Parathyroid adenoma (tissue), 2 donors: Measurements from ENCODE around the gene CLDN16.

Experiments used
- H2AFZ ChIP-seq: fragments of 300-600 bp; sonication (generic); one replicate; pipeline ENCODE4 v1.7.0; 2017; ENCODE audit warnings: antibody characterized with exemption, mild to moderate bottlenecking
- H3K27ac ChIP-seq: fragments of 300-600 bp; sonication (generic); one replicate; pipeline ENCODE4 v1.7.0; 2017
- H3K27me3 ChIP-seq: fragments of 300-600 bp; sonication (generic); one replicate; pipeline ENCODE4 v1.7.0; 2017; ENCODE audit warnings: low read length; ENCODE audit not compliant: control insufficient read depth, insufficient read depth
- H3K36me3 ChIP-seq: fragments of 300-600 bp; sonication (generic); one replicate; pipeline ENCODE4 v1.7.0; 2017; ENCODE audit warnings: low read length; ENCODE audit not compliant: control insufficient read depth, insufficient read depth
- H3K4me1 ChIP-seq: fragments of 300-600 bp; sonication (generic); one replicate; pipeline ENCODE4 v1.7.0; 2017; ENCODE audit warnings: control low read depth
- H3K4me2 ChIP-seq: fragments of 300-600 bp; sonication (generic); one replicate; pipeline ENCODE4 v1.7.0; 2017; ENCODE audit warnings: low read length
- H3K4me3 ChIP-seq: fragments of 300-600 bp; sonication (generic); one replicate; pipeline ENCODE4 v1.7.0; 2017; ENCODE audit warnings: low read depth, low read length
- H3K79me2 ChIP-seq: fragments of 300-600 bp; sonication (generic); one replicate; pipeline ENCODE4 v1.7.0; 2017; ENCODE audit warnings: control low read depth
- H3K9ac ChIP-seq: fragments of 300-600 bp; sonication (generic); one replicate; pipeline ENCODE4 v1.7.0; 2017; ENCODE audit warnings: mild to moderate bottlenecking
- H3K9me3 ChIP-seq: fragments of 300-600 bp; sonication (generic); one replicate; pipeline ENCODE4 v1.7.0; 2017; ENCODE audit warnings: low read length; ENCODE audit not compliant: control insufficient read depth
- TF ChIP-seq, protein P1 (sequence below): fragments of 300-600 bp; sonication (generic); IDR thresholded peaks from one replicate; pipeline ENCODE4 v1.7.0; 2017; ENCODE audit warnings: antibody characterized with exemption, mild to moderate bottlenecking
- donor health status: primary hyperparathyroidism.

CLDN16 gene

DNA sequence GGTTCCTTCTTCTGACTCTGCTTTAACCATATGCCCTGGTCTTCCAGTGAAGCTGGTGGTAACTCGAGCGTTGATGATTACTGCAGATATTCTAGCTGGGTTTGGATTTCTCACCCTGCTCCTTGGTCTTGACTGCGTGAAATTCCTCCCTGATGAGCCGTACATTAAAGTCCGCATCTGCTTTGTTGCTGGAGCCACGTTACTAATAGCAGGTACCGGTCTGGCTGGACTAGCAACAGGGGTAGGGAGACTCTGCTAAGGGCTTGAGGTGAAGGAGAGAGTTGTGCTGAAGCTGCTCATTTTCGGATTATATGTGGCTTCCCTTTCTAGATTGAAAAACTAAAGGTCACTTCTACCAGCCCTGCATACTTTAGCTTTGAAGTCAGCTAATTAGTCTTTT is 16.8 kb downstream of the CLDN16 start:
- H3K9me3 ChIP-seq: no peaks in the 10 kb centered on the region

DNA sequence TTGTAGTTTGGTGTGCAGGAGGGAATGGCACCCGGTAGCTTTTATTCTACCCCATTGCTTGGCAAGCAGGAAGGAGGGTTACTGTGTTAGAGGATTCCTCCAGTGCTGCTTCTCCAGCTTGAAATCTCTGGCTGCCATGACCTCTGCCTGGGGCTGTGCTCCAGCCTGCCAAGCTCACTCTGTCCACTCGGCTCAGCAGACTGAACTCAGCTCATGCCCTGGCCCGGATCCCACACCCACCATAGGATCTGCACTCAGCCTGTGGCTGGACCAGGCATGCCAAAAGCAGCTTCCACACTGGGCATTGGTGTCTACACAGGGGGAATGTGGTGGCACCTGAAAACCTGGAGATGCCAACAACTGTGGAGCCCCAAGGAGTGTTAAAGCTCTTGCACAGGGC is 26.3 kb downstream of the CLDN16 start:
- Histone ChIP-seq H3K4me2 (no peak overlapping the region), H3K4me1 (no peaks in the 10 kb centered on the region), H3K9me3 (no peaks in the 10 kb centered on the region), H2AFZ (no peak overlapping the region), H3K9ac (no peak overlapping the region), H3K79me2 (no peaks in the 10 kb centered on the region), H3K27ac (no peak overlapping the region), H3K36me3 (no peaks in the 10 kb centered on the region), H3K4me3 (no peak overlapping the region), H3K27me3 (no peaks in the 10 kb centered on the region)
- TF ChIP-seq, protein P1, sequence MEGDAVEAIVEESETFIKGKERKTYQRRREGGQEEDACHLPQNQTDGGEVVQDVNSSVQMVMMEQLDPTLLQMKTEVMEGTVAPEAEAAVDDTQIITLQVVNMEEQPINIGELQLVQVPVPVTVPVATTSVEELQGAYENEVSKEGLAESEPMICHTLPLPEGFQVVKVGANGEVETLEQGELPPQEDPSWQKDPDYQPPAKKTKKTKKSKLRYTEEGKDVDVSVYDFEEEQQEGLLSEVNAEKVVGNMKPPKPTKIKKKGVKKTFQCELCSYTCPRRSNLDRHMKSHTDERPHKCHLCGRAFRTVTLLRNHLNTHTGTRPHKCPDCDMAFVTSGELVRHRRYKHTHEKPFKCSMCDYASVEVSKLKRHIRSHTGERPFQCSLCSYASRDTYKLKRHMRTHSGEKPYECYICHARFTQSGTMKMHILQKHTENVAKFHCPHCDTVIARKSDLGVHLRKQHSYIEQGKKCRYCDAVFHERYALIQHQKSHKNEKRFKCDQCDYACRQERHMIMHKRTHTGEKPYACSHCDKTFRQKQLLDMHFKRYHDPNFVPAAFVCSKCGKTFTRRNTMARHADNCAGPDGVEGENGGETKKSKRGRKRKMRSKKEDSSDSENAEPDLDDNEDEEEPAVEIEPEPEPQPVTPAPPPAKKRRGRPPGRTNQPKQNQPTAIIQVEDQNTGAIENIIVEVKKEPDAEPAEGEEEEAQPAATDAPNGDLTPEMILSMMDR: no peak

More for the DNA sequence above, 16.8 kb downstream of the CLDN16 start:
- Histone ChIP-seq H3K4me1 (no peaks in the 10 kb centered on the region), H3K4me3 (no peak overlapping the region), H3K4me2 (no peak overlapping the region), H3K9ac (no peak overlapping the region), H2AFZ (no peak overlapping the region), H3K36me3 (no peaks in the 10 kb centered on the region), H3K27me3 (no peaks in the 10 kb centered on the region), H3K79me2 (no peaks in the 10 kb centered on the region), H3K27ac (no peak overlapping the region)
- TF ChIP-seq, protein P1: no peak

DNA sequence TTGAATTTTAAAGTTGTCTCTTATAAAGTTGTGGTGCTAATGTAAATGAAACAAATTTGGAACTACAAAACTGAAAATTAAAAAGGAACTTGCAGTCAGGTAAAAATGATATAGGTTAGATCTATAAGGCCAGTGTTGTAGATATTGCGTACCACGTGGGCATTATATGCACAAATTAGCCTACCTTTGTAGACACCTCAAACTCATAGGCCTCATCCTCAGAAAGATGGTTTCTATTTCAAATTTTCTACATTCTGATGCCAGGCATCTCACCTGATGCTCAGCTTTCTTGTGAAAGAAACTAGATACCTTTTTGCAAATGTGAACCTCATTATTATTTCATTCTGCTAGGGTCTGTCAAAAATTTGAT is 36.1 kb downstream of the CLDN16 start:
- Histone ChIP-seq H3K27ac (no peak overlapping the region), H3K9me3 (no peaks in the 10 kb centered on the region), H3K79me2 (no peaks in the 10 kb centered on the region), H3K4me1 (no peaks in the 10 kb centered on the region), H3K4me2 (no peak overlapping the region), H3K4me3 (no peak overlapping the region), H3K27me3 (no peaks in the 10 kb centered on the region), H3K9ac (no peak overlapping the region), H2AFZ (peak overlapping the region; percentile 56), H3K36me3 (no peaks in the 10 kb centered on the region)
- TF ChIP-seq, protein P1: no peak

DNA sequence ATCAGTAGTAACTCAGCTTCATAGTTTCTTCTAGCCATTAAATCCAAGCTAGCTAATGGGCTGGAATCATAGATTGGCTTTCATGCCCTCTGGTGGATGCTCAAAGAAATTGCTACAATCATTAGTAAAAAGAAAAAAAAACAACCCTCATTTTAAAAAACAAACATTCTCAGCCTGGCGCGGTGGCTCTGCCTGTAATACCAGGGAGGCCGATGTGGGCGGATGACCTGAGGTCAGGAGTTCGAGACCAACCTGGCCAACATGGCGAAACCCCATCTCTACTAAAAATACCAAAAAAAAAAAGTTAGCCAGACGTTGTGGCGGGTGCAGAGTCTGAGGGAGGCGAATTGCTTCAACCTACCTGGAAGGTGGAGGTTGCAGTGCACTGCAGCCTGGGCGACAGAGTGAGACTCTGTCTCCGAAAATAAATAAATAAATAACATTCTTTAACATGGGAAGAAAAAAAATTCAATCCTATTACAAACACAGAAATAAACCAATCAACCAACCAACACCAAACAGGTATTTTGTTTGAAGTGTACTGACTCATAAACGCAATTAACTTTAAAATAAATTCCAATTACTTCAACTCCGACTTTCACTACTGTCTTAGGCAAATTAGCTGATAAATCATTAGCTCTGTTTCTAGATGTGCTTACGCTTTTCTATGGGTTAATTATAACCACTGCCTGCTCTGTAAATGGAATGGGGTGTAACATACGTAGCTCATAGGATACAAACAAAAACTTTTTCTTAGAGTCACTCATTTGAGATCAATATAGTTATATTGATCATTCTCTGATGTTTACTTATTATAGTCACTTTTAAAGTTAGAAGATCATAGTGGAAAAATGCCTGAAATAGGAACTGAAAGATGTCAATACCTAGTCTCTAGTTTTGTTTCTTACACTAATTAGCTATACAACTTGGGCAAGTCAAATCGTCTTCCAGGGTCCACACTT is 36.8 kb downstream of the CLDN16 start:
- no peaks in the 10 kb centered on the region for H3K36me3 ChIP-seq
- peak overlapping the region; percentile 56 for H2AFZ ChIP-seq
- no peak overlapping the region for H3K4me3 ChIP-seq
- no peak overlapping the region for H3K4me2 ChIP-seq
- no peaks in the 10 kb centered on the region for H3K4me1 ChIP-seq
- no peaks in the 10 kb centered on the region for H3K9me3 ChIP-seq
- no peaks in the 10 kb centered on the region for H3K79me2 ChIP-seq
- H3K9ac ChIP-seq: no peak overlapping the region
- TF ChIP-seq, protein P1: peak; percentile 67
- no peaks in the 10 kb centered on the region for H3K27me3 ChIP-seq
- no peak overlapping the region for H3K27ac ChIP-seq

DNA sequence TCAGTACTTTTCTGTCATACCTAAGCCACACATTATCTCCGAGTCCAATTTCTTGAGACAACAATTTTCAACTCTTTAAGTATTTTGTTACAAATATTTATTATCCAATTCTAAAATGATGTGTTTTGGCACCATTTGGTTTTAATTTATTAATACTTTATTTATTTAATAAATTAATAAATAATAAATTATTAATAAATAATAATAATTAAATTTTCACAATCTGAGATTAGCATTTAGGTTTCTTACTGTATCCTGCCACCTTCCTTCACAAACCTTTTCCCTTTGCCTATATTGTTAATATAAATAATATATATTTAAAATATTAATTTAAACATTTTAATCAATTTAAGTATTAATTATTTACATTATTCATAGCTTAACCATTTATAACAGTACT is 37.9 kb downstream of the CLDN16 start:
- no peak overlapping the region for H2AFZ ChIP-seq
- no peak overlapping the region for H3K4me3 ChIP-seq
- no peaks in the 10 kb centered on the region for H3K27me3 ChIP-seq
- no peaks in the 10 kb centered on the region for H3K36me3 ChIP-seq
- H3K79me2 ChIP-seq: no peaks in the 10 kb centered on the region
- no peak overlapping the region for H3K4me2 ChIP-seq
- H3K4me1 ChIP-seq: no peaks in the 10 kb centered on the region
- no peaks in the 10 kb centered on the region for H3K9me3 ChIP-seq
- no peak overlapping the region for H3K9ac ChIP-seq
- TF ChIP-seq, protein P1: no peak
- H3K27ac ChIP-seq: no peak overlapping the region
